GM18511 (cell line): ENCODE measurements around the gene LRP1.

Experiments
- ATAC-seq: cut with Tn5 transposase; IDR thresholded peaks from one replicate; pipeline ENCODE4 v1.9.1; 2021; ENCODE audit warnings: mild to moderate bottlenecking, moderate library complexity; ENCODE audit not compliant: unreplicated experiment

The LRP1 gene

GRCh38 chr12:57190037-57190436 lies 61.8 kb downstream of the LRP1 start:
- ATAC-seq = no peak

GRCh38 chr12:57190821-57191220 lies 62.5 kb downstream of the LRP1 start:
- no peak for ATAC-seq

GRCh38 chr12:57191410-57191809 lies 63.1 kb downstream of the LRP1 start:
- ATAC-seq = no peak

- no peak for ATAC-seq
Observed at GRCh38 chr12:57192920-57193319, 64.6 kb downstream of the LRP1 start.

- no peak for ATAC-seq
Observed at GRCh38 chr12:57193706-57194245, 65.5 kb downstream of the LRP1 start.

GRCh38 chr12:57194253-57194652 lies 66.0 kb downstream of the LRP1 start:
- no peak for ATAC-seq

- ATAC-seq = no peak
Observed at GRCh38 chr12:57195186-57195585, 66.9 kb downstream of the LRP1 start.

- ATAC-seq = no peak
Observed at GRCh38 chr12:57195611-57196371, 67.5 kb downstream of the LRP1 start.

GRCh38 chr12:57196439-57196838 lies 68.2 kb downstream of the LRP1 start:
- ATAC-seq = no peak

- no peak for ATAC-seq
Observed at GRCh38 chr12:57196956-57197355, 68.7 kb downstream of the LRP1 start.

- ATAC-seq = no peak
Observed at GRCh38 chr12:57198329-57198728, 70.0 kb downstream of the LRP1 start.

GRCh38 chr12:57199191-57199590 lies 70.9 kb downstream of the LRP1 start:
- ATAC-seq = no peak

- ATAC-seq = no peak
Observed at GRCh38 chr12:57200497-57200896, 72.2 kb downstream of the LRP1 start.

GRCh38 chr12:57201219-57201618 lies 72.9 kb downstream of the LRP1 start:
- no peak for ATAC-seq

- ATAC-seq = no peak
Observed at GRCh38 chr12:57201631-57202030, 73.3 kb downstream of the LRP1 start.

- ATAC-seq = no peak
Observed at GRCh38 chr12:57202321-57202720, 74.0 kb downstream of the LRP1 start.

GRCh38 chr12:57203201-57203600 lies 74.9 kb downstream of the LRP1 start:
- no peak for ATAC-seq

GRCh38 chr12:57203791-57204190 lies 75.5 kb downstream of the LRP1 start:
- ATAC-seq = no peak

- ATAC-seq = no peak
Observed at GRCh38 chr12:57204454-57204853, 76.2 kb downstream of the LRP1 start.

GRCh38 chr12:57205186-57205585 lies 76.9 kb downstream of the LRP1 start:
- no peak for ATAC-seq

GRCh38 chr12:57205931-57206330 lies 77.6 kb downstream of the LRP1 start:
- no peak for ATAC-seq

GRCh38 chr12:57207731-57208630 lies 79.7 kb downstream of the LRP1 start:
- no peak for ATAC-seq
